Measurements from ENCODE around the gene C11orf91. TPM values are rescaled to one million over a fixed set of nuclear protein-coding genes. Genes with fewer than 3 reads are reported as not detected.

Gene C11orf91
- not detected in 2 replicates for total RNA-seq

GRCh38 chr11:33700502-33701271, at the start of gene C11orf91:
TSS of gene C11orf91 (minus strand) at chr11:33700826. CDS start at chr11:33700740, 86 bp downstream.

GRCh38 chr11:33736148-33736812, 35.7 kb upstream of the C11orf91 start, which contains the start of gene CD59:
TSS of gene CD59 (minus strand) at chr11:33736423. CDS start at chr11:33722445, 13,978 bp downstream.

Other genes with a start within 250 kb of the C11orf91 start
- gene CD59, start 35.6 kb upstream of the C11orf91 start, total RNA-seq = 530 and 576 TPM in 2 replicates
- gene FBXO3, start 73.7 kb upstream of the C11orf91 start, total RNA-seq = 22.7 and 25.4 TPM in 2 replicates
- gene LMO2, start 191.2 kb upstream of the C11orf91 start, total RNA-seq = 1.4 and 2.4 TPM in 2 replicates